Loucy (cell line): ENCODE measurements around the gene ZBTB16.

Experiments used
- H2AFZ ChIP-seq: fragments of 200-600 bp; sonication (generic); 2 replicates; pipeline ENCODE4 v1.6.0; 2016; ENCODE audit warnings: antibody characterized with exemption, mild to moderate bottlenecking, low read length, moderate library complexity
- H3F3A ChIP-seq: fragments of 200-600 bp; 2 replicates; pipeline ENCODE4 v1.6.0; 2016; ENCODE audit warnings: antibody characterized with exemption, low read depth, mild to moderate bottlenecking
- H3K27me3 ChIP-seq: fragments of 200-600 bp; sonication (generic); 2 replicates; pipeline ENCODE4 v1.6.1; 2014; ENCODE audit warnings: low read length, mild to moderate bottlenecking; ENCODE audit not compliant: insufficient read depth, poor library complexity, severe bottlenecking
- H3K36me3 ChIP-seq: fragments of 200-600 bp; sonication (generic); 2 replicates; pipeline ENCODE4 v1.6.1; 2016; ENCODE audit warnings: low read length; ENCODE audit not compliant: insufficient read depth
- H3K4me1 ChIP-seq: fragments of 200-600 bp; sonication (generic); 2 replicates; pipeline ENCODE4 v1.5.1; 2014; ENCODE audit warnings: low read length, mild to moderate bottlenecking; ENCODE audit not compliant: insufficient read depth, poor library complexity, severe bottlenecking
- H3K4me2 ChIP-seq: fragments of 200-600 bp; sonication (generic); 2 replicates; pipeline ENCODE4 v1.6.0; 2014; ENCODE audit warnings: antibody characterized with exemption, low read length, low read depth, mild to moderate bottlenecking; ENCODE audit not compliant: poor library complexity, severe bottlenecking
- H3K4me3 ChIP-seq: fragments of 200-600 bp; sonication (generic); 2 replicates; pipeline ENCODE4 v1.5.1; 2014; ENCODE audit warnings: low read length, mild to moderate bottlenecking, mixed read lengths; ENCODE audit not compliant: poor library complexity, severe bottlenecking
- H3K79me2 ChIP-seq: fragments of 200-600 bp; sonication (generic); 2 replicates; pipeline ENCODE4 v1.6.1; 2014; ENCODE audit warnings: low read length; ENCODE audit not compliant: insufficient read depth
- H3K9ac ChIP-seq: fragments of 200-600 bp; sonication (generic); 2 replicates; pipeline ENCODE4 v1.6.0; 2014; ENCODE audit warnings: mild to moderate bottlenecking, low read depth, low read length, moderate library complexity; ENCODE audit not compliant: poor library complexity, severe bottlenecking
- H3K9me2 ChIP-seq: fragments of 200-600 bp; sonication (generic); replicated peaks from 2 replicates; pipeline ENCODE4 v1.6.1; 2016; ENCODE audit warnings: low read depth, low read length, mixed read lengths
- H3K9me3 ChIP-seq: fragments of 200-600 bp; sonication (generic); 2 replicates; pipeline ENCODE4 v1.6.1; 2014; ENCODE audit warnings: mild to moderate bottlenecking, antibody characterized with exemption, low read length, low read depth; ENCODE audit not compliant: insufficient read depth
- H4K20me1 ChIP-seq: fragments of 200-600 bp; sonication (generic); 2 replicates; pipeline ENCODE4 v1.6.0; 2014; ENCODE audit warnings: antibody characterized with exemption, low read length, mild to moderate bottlenecking; ENCODE audit not compliant: insufficient read depth, poor library complexity, severe bottlenecking
- EZH2phosphoT487 ChIP-seq: fragments of 200-600 bp; IDR thresholded peaks from 2 replicates; pipeline ENCODE4 v1.6.1; 2018; ENCODE audit warnings: antibody characterized with exemption, mild to moderate bottlenecking, moderate library complexity, borderline replicate concordance
- TF ChIP-seq, protein P1 (sequence below): fragments of 200-600 bp; sonication (generic); conservative IDR thresholded peaks from 2 replicates; pipeline ENCODE4 v1.5.1; 2014; ENCODE audit warnings: mild to moderate bottlenecking, antibody characterized with exemption, low read length

Gene ZBTB16

DNA sequence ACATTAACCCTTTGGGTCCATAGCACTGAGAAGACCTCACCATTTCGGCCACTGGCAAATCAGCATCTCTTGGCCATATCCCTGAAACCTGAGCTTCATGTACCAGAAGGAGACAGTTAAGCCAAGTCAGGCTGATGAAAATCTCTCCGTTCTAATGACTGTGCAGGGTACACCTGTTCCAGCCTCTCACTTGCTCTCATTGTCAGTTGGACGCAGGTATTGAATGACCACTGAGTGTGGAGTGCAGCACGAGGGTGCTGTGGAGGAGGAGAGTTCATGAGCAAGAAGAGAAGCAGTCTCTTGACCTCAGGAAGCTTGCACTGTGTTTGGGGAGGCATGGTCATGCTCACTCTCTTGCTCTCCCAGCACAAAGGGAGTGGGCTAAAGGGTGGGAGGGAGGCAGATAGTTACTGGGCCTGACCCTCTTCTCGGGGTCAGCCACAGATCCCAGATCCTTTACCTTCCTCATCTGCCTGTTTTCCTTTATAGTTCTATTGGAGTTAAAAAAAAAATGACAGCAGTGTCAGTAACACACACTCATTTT is 65.2 kb downstream of the ZBTB16 start:
- Histone ChIP-seq H3K4me2 (no peak overlapping the region), H3F3A (no peaks in the 10 kb centered on the region), H2AFZ (no peak overlapping the region), H3K9me2 (no peaks in the 10 kb centered on the region), H3K4me1 (peaks cover 53% of the 10 kb centered on the region), H4K20me1 (no peaks in the 10 kb centered on the region), H3K27me3 (no peaks in the 10 kb centered on the region), H3K9me3 (no peaks in the 10 kb centered on the region), H3K36me3 (no peaks in the 10 kb centered on the region), H3K4me3 (no peak overlapping the region), H3K79me2 (no peaks in the 10 kb centered on the region), H3K9ac (no peak overlapping the region)
- TF ChIP-seq EZH2phosphoT487, result no peak
- TF ChIP-seq, protein P1, sequence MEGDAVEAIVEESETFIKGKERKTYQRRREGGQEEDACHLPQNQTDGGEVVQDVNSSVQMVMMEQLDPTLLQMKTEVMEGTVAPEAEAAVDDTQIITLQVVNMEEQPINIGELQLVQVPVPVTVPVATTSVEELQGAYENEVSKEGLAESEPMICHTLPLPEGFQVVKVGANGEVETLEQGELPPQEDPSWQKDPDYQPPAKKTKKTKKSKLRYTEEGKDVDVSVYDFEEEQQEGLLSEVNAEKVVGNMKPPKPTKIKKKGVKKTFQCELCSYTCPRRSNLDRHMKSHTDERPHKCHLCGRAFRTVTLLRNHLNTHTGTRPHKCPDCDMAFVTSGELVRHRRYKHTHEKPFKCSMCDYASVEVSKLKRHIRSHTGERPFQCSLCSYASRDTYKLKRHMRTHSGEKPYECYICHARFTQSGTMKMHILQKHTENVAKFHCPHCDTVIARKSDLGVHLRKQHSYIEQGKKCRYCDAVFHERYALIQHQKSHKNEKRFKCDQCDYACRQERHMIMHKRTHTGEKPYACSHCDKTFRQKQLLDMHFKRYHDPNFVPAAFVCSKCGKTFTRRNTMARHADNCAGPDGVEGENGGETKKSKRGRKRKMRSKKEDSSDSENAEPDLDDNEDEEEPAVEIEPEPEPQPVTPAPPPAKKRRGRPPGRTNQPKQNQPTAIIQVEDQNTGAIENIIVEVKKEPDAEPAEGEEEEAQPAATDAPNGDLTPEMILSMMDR, result no peak

DNA sequence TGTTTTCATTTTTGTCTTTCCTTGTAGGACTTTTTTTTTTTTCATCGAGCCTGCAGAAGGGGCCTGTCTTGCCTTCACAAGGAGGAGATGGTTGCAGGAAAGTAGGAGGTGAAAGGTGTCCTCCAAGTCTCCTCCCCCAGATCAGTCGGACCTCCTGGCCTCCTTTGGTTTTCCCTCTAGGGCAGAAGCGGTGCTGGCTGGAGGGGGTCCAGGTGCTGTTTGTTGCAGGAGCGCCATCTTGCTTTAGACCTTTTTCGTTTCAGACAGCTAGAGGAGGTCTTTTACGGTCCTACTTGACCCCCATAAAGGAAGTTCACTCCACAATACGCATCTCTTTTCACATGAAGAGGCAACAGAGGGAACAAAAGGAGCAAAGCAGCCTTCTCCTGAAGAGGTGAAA is 66.0 kb downstream of the ZBTB16 start:
- H3F3A ChIP-seq, result no peaks in the 10 kb centered on the region
- no peak overlapping the region for H3K4me3 ChIP-seq
- no peaks in the 10 kb centered on the region for H3K9me3 ChIP-seq
- no peaks in the 10 kb centered on the region for H3K79me2 ChIP-seq
- H3K9me2 ChIP-seq, result no peaks in the 10 kb centered on the region
- no peak overlapping the region for H2AFZ ChIP-seq
- no peak overlapping the region for H3K9ac ChIP-seq
- no peaks in the 10 kb centered on the region for H3K27me3 ChIP-seq
- no peak overlapping the region for H3K4me2 ChIP-seq
- H3K4me1 ChIP-seq, result peaks cover 61% of the 10 kb centered on the region
- H4K20me1 ChIP-seq, result no peaks in the 10 kb centered on the region
- no peak for TF ChIP-seq EZH2phosphoT487
- no peaks in the 10 kb centered on the region for H3K36me3 ChIP-seq

DNA sequence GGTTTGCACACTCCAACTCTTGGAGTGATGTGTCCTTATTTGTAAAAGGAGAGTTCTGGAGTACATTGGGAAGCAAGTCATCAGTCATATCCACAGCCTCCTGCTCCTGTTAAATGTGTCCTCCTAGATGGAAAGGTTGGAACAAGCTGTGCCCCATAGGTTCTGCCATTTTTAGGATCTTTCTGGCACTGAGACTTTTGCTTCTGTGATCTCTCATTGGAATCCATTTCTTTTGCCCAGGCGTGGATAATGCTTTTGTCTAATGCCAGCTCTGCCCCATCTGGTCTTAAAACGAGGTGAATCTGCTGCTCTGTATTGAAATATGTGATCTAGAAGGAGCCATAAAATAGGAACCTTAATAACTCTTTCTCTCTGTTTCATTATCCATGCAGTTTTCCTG is 66.4 kb downstream of the ZBTB16 start:
- no peaks in the 10 kb centered on the region for H3K79me2 ChIP-seq
- no peaks in the 10 kb centered on the region for H4K20me1 ChIP-seq
- H2AFZ ChIP-seq, result no peak overlapping the region
- no peaks in the 10 kb centered on the region for H3K36me3 ChIP-seq
- no peak overlapping the region for H3K9ac ChIP-seq
- H3K27me3 ChIP-seq, result no peaks in the 10 kb centered on the region
- H3F3A ChIP-seq, result no peaks in the 10 kb centered on the region
- H3K4me1 ChIP-seq, result peaks cover 66% of the 10 kb centered on the region
- H3K4me2 ChIP-seq, result no peak overlapping the region
- no peak for TF ChIP-seq EZH2phosphoT487
- TF ChIP-seq, protein P1, result no peak
- no peak overlapping the region for H3K4me3 ChIP-seq
- H3K9me3 ChIP-seq, result no peaks in the 10 kb centered on the region
- no peaks in the 10 kb centered on the region for H3K9me2 ChIP-seq

DNA sequence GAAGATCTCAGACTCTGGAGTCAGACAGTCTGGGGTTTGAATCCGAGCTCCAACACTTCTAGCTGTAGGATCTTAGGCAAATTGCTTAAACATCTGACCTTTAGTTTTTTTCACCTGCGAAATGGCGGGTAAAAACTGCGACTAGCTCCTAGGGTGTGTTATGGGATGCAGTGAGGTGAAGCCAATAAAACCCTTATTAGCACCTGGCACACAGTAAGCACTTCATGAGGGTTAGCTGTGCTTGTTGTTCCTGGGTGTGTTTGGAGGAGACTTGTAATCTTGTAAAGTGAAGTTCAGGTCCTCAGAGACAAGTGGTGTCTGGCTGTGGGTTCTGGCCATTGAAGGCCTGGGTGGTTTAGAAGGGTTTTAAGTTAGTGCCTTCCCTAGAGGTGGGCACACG is 68.9 kb downstream of the ZBTB16 start:
- Histone ChIP-seq H3K9me3 (no peaks in the 10 kb centered on the region), H3K9ac (no peak overlapping the region), H3K36me3 (no peaks in the 10 kb centered on the region), H3F3A (no peaks in the 10 kb centered on the region), H4K20me1 (no peaks in the 10 kb centered on the region), H2AFZ (no peak overlapping the region), H3K4me1 (peaks cover 48% of the 10 kb centered on the region), H3K79me2 (no peaks in the 10 kb centered on the region), H3K9me2 (no peaks in the 10 kb centered on the region), H3K4me2 (no peak overlapping the region), H3K4me3 (no peak overlapping the region), H3K27me3 (no peaks in the 10 kb centered on the region)
- TF ChIP-seq, protein P1, result no peak
- TF ChIP-seq EZH2phosphoT487, result no peak
